HuH-7 (cell line): ENCODE data around the gene PLXND1.

Source experiments
- DNase-seq: peaks from one replicate; pipeline ENCODE4 v3.0.0; 2011; ENCODE audit warnings: low spot score

The PLXND1 gene

GRCh38 chr3:129564981-129565644 is 41.4 kb downstream of the PLXND1 start:
- no peak for DNase-seq

DNA sequence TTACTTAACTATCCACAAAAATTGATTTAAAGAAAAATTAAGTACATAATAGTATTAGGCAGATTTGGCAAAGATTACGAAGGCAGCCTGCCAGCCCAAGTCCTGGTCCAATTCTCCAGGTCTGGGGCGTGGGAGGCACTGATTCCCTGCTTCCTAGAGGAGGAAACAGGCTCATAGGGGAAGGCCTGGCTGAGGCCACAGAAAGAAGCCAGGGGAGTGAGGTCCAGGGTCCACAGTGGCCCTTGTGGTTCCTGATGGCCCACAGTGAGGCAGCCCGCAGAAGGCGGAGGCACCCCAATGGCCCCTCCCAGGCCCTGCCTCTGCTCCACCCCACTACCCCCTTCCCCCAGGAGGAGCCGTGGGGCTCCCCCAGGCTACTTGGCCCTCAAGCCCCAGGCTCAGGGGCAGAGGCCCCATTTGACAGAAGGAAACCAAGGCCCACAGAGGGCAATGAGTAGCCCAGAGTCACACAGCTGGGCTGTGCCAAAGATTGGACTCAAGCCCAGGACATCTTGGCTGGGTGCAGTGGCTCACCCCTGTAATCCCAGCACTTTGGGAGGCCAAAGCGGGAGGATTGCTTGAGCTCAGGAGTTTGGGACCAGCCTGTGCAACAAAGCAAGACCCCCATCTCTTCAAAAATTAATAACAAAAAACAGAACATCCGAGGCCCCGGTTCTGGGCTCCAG is 42.5 kb downstream of the PLXND1 start:
- no peak for DNase-seq

- DNase-seq = no peak
These were observed 43.1 kb downstream of the PLXND1 start for GRCh38 chr3:129563332-129563731.

DNA sequence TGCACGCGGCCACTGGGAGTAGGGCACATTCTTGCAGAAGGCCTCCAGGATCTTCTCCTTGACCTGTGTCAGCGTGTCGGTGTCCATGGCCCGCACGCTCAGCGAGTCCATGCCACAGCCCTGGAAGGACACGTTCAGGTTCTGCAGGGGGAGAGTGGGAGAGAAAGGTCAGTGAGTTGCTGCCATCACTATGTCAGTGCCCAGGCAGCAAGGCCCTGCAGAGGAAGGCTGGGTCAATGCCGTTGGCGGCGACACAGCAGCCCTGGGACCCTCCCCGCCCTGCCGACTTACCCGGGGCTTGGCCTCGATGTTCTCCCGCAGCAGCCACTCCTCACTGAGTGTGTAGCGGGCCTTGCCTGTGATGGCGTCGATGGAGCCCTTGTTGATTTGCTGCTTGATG is 43.7 kb downstream of the PLXND1 start:
- no peak for DNase-seq

DNA sequence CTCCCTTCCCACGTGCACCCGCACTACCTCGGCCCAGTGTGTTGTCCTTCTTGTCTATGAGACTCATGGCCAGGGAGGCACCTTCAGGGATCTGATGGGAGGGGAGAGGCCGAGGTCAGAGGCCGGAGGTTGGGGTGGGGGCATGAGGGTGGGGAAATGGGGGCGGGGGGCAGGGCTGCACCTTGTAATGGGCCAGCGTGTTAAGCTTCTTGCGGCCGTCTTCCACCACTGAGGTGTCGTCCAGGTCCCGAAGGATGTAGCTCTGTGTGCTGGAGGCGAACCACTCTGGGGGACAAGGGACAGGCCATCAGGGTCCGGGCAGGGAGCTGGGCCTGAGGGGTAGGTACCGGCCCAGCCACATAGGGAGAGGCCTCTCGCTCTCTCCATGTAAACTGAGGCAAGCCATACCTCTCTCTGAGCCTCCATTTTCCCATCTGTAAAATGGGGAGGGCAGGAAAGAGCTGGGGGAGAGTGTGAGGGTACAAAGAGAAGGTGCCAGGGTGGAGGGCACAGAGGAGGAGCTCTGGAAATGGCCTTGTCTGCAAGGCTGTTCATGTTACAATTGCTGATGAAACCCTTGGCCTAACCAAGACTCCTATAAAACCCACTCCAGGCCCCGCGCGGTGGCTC is 44.7 kb downstream of the PLXND1 start:
- no peak for DNase-seq

GRCh38 chr3:129560911-129561594 is 45.4 kb downstream of the PLXND1 start:
- DNase-seq = no peak

DNA sequence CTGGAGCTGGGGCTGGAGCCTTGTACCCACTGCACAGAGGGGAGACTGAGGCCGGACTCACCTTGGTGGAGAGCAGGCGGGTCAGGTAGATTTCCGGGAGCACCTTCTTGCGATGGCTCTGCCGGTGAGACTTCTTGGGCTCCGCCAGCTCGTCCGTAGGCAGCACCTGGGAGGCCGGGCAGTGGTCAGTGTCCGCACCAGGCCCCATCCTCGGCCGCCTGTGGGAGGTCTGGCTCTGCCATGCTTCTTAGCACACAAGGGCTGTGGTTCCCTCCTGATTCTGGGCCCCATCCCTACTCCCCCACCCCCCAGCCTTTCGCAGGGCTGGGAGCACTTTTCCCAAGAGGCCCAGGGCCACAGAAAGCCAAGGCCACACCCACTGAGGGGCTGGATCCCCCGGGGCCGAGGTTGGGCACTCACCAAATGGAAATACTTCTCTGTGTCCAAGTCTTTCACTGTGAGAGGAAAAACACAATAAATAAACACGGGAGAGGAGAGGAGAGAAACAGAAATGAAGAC is 46.1 kb downstream of the PLXND1 start:
- no peak for DNase-seq

GRCh38 chr3:129559565-129560079 is 46.9 kb downstream of the PLXND1 start:
- DNase-seq = no peak

DNA sequence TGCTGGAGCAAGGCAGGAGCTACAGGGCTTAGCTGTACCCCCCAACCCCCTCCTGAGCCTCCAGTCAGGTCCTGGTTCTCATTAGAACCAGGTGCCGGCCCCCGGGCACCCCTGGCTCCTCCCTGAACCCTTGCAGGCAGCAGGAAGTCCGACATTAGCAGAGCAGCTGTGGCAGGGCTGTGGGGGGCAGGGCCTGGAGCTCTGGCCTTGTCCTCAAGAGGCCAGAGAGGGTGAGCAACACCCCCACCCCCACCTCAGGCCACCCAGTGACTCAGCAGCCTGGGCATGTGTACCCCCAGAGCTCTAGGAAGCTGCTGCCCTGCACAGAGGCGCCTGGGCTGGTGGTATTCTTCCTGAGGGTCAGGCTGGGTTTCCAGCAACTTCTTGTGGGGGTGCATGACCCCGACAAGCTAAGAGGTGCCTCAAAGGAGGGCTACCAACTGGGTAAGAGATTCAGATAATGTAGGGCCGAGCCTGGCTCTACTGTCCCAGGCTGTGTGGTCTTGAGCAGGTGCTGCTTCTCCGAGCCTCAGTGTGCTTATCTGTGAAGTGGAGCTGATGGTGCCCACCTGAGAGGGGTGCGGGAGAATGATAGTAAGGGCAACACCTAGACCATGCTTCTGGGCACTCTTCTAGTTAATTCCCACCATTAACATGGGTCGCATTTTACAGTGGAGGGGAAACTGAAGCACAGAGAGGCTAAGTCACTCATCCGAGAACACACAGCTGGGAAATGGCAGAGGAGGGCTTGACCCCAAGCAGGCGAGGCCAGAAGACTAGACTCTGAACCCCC is 47.5 kb downstream of the PLXND1 start:
- no peak for DNase-seq

GRCh38 chr3:129558081-129558771 is 48.2 kb downstream of the PLXND1 start:
- no peak for DNase-seq

DNA sequence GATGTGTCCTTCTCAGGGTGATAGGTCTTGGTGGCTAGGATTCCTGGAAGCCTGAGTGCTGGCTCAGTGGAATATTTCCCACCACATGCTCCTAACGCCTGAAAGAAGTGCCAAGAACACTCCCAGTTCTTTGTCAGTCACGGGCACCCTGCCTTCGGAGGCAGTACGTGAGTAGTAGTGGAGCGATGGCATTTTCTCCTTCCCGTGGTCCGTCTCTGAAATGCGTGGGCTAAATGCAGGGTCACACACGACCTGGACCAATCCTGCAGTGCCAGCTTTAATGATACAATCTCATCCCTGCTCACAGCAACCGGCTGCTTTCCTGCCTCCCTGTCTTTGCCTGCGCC is 49.0 kb downstream of the PLXND1 start:
- DNase-seq = no peak

GRCh38 chr3:129556890-129557547 is 49.5 kb downstream of the PLXND1 start:
- DNase-seq = no peak

DNA sequence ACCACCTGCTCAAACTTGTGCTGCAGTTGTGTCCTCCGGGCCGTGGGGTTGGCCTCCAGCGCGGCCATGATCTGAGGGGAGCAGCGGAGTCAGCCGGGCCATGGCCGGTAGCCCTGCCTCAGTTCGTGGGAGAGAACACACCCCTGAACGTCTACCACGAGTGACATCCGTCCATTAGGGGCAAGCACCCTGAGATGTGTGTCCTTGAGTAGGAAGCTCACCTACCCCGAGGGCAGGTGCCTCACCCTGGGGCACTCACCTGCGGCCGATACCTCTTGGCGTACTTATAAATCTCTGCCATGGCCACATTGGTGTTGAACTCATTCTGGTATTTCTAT is 50.1 kb downstream of the PLXND1 start:
- DNase-seq = no peak

DNA sequence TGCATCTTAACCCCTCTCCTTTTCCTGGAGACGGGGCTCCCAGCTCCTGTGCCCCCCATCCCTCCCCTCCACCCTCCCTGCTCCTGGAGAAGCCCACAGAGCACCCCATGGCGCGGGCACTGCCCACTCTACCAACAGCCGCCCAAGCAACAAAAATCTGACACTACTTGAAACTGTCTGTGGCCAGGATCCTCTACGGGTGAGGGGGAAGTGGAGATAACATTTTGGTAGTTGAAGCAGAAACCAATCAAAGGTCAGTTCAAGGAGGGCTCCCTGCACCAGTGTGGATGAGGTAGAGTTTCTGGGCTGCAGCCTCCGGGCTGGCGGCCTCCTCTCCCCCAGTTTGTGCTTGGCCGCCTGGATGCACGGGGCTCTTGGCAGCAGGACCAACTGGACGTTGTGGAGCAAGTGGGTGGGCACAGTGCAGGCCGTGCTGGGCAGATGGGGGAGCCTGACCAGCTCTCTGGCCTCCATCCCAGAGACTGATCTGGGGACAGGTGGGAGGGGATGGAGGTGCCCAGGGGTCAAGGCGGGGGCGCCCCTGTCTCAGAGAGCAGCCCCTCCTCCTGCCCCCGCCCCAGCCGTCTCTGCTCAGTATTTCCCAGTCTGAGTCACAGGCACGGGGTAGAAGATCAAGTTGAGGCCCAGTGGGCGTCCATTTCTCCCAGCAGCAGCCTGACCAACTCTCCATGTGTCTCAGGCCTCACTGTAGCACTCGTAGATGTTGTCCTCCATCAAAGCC is 50.7 kb downstream of the PLXND1 start:
- DNase-seq = no peak

DNA sequence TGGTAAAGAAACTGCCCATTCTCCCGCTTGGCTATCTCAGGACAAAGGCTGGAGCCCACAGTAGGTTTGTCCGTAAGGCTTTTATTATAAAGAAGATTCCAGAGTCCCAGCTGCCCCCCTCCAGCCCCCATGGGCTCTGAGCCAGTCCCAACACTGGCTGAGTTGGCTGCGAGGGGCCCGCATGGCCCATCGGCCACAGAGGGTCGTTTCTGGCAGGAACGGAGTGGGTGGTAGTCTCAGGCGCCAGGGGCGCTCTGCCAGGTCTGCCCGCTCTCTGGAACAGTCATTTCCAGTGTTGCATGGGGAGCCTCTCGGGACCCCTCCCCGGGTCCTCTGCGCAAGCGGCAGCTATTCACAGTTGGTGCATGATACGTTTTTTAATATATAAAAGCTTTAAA is 51.3 kb downstream of the PLXND1 start:
- DNase-seq = no peak

DNA sequence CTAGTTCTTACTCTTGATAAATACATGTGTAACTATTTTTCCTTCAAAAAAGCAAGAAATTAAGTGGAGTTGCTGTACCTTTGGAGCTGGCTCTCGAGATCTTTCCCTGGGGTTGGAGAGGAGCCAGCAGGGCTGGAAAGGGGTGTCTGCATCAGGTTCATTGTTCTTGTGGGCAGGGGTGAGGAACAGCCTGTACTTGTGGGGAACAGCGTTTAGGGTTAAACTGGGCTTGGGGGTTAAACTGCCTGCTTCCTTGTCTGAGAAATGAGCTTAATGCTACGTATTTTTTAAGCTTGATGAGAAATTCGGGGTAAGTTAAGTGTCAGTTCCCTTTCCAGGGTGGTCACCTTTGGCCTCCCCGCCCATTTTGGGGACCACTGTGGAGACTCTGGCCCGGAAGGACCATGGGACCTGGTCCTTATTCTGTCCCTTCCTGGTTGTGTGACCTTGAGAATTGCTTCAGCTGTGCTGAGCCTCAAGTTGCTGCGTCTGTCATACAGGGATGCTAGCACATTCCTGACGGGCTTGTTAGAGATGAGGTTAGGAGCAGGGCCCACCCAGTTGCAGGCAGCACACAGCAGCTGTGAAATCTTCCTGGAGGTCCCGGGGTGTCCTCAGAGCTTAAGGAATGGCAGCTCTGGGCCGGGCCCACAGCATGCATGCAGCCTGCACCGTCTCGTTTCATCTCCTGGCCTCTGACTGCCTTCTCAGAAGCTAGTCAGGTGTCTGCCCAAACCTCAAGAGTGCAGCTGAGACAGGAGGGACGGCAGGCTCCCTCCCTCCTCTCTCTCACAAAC is 51.9 kb downstream of the PLXND1 start:
- DNase-seq = no peak

DNA sequence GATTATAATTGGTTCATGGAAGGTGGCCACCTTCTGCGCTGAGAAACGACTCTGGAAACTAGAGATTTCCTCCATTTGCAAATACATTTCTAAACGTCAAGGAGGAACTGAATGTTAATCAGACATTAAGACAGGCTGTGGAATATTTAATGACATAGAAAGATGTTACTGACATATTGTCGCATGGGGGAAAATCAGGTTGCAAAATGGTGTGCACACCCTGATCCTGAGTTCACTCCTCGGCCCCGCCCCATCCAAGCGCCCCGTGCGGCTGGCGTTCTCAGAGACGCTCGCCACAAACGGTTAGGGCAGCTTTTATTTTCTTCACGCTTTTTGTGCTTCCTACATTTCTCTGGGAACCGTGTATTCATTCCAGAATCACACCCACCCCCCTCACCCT is 52.8 kb downstream of the PLXND1 start:
- no peak for DNase-seq

GRCh38 chr3:129553171-129553570 is 53.3 kb downstream of the PLXND1 start:
- DNase-seq = no peak
